HL-60/S4 treated with retinoic acid at 250 ng/mL for 4 days and 3 days (cell line): ENCODE measurements around the gene PAMR1.

Experiments used
- in situ Hi-C: fragments of 300-500 bp; cut with MboI; formaldehyde crosslinking; loops from 2 replicates; pipeline ENCODE4 v1.7.0; 2022; ENCODE audit warnings: low sequenced_read_pairs

The PAMR1 gene

DNA sequence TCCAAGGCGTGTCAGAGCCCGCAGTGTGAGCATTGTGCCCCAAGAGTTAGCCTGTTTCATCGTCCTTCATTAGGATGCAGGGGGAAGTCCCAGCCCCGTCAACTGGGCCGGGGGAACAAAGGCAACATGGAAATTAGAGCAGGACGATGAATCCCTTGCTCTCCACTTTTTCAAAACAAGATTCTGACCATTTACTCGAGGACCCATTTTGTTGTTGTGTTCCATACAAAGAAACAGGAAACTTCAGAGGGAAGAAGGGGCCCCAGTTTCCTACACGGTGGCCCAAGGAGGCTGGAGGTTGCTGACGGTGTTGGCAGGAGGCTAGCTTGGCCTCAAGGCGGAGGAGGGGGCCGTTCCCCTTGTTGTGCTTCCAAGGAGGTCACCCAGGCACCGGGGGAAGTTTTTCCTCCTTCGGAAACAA lies 62.1 kb downstream of the PAMR1 start:
- in situ Hi-C loops = no loop called here

DNA sequence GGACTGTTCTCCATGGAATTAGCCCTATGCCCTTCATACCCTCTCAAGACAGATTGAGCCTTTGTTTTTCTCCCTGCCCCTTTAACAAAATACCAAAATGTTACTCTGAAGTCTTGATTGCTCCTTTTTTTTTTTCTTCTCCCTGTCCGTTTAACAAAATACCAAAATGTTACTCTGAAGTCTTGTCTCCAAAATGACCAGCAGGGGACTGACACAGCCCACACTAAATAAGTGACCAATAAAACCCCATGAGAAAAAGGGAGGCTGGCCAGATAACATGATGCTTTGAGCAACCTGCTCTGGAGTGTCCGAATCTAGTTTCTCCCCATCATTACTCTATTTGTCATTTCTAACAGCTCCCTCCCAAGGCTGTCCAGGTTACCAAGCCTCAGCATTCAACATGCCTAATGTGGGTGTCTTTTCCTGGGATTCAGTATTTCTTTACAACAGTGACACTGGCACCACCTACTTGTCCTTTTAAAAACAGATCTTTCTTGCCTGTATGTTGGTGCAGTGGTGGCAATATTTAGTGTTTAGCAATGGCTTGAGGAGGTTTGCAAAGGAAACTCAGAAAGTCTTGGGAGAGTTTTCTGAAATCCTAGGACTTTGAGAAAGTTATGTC lies 63.4 kb downstream of the PAMR1 start:
- in situ Hi-C loops = no loop called here

DNA sequence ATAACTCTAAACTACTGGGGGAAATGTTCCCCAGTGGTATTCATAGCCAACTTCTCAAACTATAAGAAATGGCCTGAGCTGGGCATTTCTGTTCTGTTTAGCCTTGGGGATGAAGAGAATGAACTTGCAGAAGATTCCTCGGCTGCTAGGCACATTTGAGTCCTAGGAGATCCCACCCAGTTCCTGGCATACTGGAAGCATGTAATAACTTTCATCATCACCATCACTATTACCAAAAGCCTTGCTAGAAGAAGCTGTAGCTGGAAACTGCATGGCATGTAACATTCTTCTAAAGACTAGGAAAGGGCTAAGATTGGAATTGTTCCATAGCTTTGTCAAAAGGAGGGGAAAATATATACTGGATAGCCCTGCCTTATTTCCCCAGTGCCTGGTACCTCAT lies 65.9 kb downstream of the PAMR1 start:
- in situ Hi-C loops = no loop called here

DNA sequence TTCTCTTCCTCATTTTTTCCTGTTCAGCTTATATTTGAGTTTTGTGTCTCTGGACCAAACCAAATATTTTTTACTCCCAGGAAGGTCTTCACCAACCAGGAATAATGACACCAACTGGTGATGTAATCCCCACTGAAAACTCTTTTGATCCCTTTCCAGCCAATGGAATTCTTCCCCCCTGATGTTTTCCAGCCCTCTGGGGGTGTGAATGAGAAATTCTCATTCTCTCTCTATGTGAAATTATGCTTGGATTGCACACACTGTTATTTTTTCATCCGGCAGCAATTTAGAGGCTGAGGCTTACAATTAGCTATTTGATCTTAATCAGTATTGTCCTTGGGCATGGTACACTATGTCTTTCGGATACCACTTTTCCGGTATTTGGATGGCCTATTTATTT lies 66.6 kb downstream of the PAMR1 start:
- in situ Hi-C loops = no loop called here

DNA sequence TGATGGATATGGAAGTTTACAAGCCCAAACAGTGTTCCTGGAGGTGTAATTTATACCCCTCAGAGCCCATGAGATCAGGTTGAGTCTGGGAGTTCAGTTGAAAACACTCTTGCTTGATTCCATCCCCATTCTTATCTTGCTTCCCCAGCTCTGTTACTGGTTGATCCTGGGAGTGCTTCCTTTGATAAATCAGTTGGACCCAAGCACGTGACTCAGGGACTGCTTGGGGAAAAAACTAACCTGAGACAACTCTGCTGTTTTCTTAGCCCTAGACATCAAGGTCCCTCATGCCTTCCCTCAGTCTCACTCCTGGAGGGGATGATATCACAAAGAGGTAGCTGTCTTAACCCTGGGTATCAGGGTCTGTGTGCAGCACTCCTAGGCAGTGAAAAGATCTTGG lies 71.1 kb downstream of the PAMR1 start:
- in situ Hi-C loops = no loop called here

DNA sequence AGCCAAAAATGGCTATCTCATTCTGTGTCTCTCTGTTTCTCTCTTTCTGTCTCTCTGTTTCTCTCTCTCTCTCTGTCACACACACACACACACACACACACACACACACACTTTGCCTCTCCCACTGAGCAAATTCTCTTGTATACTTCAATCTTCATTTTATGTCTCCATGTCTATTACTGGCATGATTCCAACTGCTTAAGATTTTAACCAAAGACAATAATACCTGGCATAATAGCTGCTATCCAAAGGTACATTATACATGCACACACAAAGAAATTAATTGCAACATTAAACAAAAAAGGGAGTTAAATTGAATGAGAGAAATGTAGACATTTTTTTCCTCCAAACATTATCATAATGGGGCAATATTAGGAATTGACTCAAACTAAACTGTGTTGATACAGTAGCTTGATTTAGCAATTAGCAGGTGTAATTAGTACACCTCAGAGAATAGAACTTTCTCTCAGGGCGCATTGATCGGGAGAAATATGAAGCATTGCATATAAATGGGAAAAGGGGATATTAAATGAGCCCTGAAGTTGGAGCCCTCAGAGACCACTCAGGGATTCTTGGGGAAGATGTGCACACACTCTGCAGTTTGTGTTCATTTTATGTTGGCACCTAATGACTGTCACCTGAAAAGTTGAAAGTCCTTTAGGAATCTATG lies 88.7 kb downstream of the PAMR1 start:
- in situ Hi-C loops = no loop called here

DNA sequence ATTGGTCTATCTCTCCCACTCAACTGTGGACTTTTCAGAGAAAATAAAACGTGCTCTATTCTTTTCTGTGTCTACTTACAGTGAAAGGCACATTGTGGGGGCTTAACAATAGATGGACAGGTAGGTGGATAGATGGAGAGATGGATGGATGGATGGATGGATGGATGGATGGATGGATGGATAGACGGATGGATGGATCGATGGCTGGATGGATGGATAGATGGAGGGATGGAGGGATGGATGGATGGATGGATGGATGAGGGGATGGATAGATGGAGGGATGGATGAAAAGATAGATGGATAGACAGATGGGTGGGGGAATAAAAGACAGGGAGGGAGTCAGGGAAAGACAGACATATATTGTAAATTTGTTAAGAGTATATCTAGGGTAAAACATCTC lies 91.8 kb downstream of the PAMR1 start:
- in situ Hi-C loops = no loop called here

DNA sequence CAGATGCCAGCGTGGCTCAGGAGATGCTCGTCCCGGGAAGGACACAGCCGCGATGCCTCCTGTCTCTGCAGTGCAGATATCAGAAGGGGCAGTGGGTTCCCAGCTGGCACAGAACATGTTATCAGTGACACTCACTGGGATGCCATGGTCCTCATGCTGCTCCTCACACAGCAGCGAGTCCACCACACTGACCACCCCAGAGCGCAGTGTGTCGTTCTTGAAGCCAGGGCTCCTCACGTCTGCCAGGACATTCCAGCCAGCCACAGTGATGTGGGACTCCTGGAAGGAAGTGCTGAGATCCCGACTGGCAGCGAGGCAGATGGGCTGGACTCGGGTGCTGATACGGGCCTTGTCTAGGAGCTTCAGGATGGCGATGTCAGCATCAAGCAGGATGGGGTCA lies 93.0 kb downstream of the PAMR1 start:
- in situ Hi-C loops = no loop called here

DNA sequence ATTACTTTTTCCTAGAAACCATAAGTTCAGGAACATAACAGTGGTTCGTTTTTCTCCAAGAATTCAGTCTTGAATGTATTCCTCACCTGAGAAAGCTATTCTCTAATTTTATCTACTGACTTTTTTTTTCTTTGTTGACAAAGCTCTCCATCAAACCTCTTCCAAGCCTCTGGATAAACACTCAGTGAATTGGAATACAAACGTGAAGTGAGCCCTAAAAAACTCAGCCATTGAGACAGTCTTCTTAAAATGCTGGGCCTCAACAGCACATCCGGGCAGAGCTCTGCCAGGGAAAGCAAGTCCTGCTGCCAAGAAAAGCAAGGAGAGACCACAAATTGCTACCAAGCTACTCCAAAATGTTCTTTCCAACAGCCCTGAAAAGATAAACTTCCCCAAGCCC lies 98.3 kb downstream of the PAMR1 start:
- in situ Hi-C loops = no loop called here

DNA sequence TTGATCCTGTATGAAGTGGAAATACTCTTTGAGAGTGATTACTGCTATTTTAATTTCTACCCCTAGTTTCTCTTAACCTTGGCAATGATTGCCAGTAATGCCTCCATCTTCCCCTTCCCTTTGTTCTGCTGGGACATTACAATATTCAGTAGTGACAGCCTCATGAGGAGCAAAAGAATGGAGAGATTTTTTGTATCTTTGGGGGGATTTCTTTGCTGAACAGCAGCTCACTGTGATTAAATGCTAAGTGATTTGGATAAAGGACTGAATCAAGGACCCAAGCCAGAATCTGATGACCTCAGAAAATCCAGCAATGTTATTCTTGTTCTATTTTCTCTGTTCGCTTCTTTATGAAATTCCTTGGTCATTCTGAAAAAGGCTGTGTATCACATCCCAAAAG lies 99.1 kb downstream of the PAMR1 start:
- in situ Hi-C loops = no loop called here

DNA sequence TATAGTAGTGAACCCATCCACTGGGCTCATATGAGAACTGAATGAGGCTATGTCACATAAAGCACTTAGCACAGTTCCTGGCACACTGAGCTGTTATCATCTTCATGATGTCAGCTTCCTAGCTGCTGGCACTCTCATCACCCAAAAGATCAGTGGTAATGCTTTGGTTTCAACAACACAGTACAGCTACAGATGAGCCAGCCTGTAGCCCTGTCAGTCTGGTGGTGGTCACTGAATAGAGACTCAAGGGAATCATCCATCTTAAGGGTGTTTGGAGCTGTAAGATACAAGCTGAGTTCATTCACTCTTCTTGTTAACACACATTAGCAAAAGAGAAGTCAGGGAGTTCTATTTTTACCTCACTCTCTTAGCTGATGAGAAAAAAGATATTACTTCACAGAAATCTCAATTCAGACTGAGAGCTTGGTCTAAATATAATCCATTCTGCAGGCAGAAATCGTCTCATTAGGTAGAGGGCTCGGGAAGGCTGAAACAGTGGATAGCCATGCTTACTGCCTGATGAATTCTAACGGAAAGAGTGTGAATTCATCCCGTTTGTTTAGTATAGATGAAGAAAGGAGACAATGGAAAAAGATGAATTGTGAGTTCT lies 99.7 kb downstream of the PAMR1 start:
- in situ Hi-C loops = no loop called here

DNA sequence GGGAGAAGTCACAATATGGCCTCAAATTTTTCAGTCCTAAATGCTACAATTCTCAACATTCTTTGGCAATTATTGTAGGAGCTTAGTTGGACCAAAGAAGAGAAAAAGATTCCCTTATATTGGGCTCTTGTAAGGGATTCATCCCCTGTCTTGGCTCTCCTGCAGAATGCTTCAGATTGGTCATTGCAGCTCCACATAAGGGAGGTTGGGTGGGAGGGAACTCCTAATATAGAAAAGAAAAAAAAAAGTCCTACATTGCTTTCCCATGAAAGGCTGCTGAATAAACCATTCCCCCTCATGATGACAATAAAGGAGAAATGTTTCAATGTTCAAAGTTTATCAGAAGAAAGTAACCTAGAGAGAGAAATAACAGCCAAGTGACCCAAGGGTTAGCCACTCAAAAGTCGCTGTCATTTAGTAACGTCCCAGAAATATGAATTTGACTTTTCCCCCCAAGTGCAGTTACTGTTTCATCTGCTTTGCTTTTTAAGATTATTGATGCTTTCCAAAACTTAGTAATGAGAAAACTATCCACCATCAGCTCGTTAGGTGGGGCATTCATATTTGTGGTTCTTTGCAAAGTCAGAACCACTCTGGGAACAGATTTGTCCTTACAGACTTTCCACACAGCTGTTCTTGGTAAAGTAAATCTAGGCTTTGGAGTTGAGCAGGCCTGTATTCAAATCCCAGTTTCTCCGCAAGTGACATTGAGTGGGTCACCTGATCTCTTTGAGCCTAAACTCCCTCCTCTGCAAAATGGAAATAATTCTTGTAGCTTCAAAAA lies 101.1 kb downstream of the PAMR1 start:
- in situ Hi-C loops = loop anchor here (25.0 kb wide), 1 partner anchor 837 kb away; no protein-coding TSS in a partner anchor

DNA sequence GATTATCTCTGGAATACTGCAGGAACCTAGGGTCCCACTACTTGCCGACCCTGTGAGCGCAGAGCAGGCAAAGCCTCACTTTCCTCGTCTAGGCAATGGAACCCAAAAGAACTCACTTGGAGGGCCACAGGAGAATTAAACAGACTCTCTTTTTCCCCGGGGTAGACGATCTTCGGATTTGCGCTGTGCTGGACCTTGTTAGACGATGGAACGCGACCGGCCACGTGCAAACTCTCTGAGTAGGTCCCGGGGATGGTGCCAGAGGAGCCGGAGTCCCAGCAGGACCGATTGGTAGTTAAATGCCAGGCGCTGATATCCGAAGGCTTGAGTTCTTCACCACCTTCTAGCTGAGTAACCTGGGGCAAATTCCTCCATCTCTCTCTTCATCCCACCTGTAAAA lies 105.0 kb downstream of the PAMR1 start:
- in situ Hi-C loops = loop anchor here (25.0 kb wide), 1 partner anchor 833 kb away; no protein-coding TSS in a partner anchor

DNA sequence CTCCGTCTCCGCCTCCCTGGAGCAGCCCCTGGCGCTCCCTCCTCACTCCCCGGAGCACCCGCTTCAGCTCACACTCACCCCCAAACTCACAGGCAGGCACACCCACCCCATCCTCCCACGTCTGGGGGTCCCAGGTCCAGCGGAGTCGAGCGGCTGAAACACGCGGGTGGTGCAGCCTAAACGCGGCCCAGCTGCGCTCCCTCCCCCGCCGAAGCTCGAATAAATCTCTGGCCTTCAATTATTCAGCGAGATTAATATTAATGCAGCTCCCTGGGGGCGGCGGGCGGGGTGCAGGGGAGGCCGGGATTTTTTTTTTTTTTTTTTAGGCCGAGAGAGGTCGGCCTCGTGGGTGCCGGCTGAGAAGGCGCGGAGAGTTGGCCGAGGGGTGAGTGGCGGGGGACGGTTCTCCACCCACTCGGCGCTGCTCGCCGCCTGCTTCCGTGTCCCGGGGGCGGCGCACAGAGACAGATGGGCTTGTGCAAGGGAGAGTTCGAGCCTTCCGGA lies 105.5 kb downstream of the PAMR1 start:
- in situ Hi-C loops = loop anchor here (25.0 kb wide), 1 partner anchor 833 kb away; no protein-coding TSS in a partner anchor

DNA sequence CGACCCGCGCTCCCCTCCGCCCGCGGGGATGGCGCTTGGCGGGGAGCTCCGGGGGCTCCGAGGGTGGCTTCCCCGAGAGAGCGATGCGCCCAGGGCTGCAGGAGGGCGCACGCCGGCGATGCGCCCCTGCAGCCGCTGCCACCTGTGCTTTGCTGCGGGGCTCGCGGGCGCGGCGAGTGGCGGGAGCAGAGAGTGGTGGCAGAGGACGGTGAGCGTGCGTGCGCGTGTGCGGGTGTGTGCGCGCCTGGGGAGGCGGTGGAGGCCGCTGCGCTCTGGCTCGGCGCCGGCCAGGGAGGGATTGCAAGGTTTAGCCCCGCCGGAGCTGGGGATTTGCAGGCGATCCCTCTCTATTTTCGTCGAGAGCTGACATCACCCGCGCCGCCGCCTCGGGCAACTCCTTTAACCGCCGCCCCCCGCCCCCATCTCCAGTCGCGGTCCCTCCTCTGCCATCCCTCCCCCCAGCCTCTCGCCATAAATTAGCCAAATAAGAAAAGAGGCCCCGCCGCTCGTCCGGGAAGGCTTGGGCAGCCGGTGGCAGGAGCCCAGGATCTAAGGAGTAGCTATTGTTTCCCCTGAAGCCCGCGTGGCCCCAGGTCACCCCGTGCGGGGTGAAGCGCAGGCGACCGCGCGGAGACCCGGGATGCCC lies 106.1 kb downstream of the PAMR1 start, which contains the start of gene SLC1A2:
TSS of gene SLC1A2 (minus strand) at position 375 of the 646 bp plus-strand sequence. CDS start 592 bp downstream, outside the sequence.
- in situ Hi-C loops = loop anchor here (25.0 kb wide), 1 partner anchor 832 kb away; no protein-coding TSS in a partner anchor

DNA sequence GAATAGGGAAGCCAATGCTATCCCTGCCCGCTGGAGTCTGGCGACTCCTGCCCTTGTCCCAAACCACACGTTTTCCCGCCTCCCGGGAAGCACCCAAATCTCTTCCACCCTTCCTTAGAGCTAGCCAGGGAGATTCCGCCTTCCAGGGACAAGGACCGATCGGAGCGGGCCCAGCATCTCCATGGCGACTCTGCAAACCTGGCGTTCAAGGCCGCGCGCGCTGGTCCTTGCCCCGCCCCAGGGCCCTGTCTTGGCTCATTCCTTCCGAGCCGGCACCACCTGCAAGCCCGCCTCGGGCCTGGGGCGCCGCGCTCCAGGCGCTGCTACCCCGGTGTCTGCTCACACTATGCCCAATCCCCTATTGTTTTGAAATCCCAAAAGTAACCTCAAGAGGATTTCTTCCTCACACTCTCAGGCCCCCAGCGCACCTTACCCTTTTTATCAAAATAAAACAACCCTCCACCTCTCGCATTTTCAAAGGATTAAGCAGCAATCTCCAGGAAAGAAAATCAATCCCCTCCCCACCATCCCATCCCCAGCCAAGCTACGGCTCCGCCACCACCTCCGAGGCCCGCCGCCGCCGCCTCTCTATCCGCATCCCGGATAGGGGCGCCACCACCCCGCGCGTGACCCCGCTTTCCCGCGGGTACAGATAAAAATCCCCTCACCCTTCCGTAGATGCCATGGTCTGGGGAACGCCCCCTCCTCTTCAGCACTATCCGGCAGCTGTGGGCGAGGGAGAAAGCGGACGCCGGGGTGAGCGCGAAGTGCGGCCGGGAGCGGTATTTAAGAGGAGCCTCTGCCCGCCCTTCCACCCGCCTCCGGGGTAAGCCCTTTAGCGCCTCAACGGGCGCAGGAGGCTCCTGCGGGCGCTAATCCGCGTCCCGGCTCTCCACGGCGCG lies 106.9 kb downstream of the PAMR1 start:
- in situ Hi-C loops = loop anchor here (25.0 kb wide), 1 partner anchor 831 kb away; no protein-coding TSS in a partner anchor

DNA sequence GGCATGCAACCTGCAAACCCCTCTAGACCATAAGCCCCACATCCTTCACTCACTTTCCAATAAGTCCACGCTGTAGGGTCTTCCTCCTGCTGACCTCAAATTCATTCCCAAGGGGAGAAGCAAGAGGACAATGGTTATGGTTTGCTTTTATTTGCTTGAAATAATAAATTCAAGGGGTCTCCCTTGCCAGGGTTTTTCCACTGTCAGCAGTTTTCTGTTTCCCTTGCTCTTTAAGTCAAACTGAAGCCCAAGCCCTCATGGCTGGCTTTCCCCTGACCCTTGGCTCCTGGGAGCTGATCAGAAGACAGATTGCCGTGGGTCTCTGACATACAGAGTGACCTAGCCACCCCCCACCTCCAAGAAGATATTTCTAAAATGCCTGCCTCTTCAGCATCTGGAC lies 109.9 kb downstream of the PAMR1 start:
- in situ Hi-C loops = loop anchor here (25.0 kb wide), 1 partner anchor 828 kb away; no protein-coding TSS in a partner anchor

DNA sequence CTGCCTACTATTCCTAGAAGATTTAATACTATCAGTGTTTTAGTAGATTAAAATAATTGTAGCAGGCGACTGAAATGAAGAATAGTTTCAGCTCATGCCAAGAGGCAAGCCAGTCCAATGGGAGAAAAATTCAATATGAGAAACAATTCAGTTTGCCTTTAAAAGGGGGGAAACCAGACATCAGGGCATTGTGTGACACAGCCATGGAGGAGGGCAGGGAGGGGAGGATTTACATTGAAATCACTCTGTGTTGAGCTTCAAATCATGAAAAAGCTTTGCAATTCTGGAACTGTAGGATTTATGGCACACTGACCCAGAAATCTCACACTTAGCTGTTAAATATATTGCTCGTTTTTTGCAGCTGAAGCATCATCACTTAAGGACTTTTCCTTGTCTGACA lies 110.6 kb downstream of the PAMR1 start:
- in situ Hi-C loops = loop anchor here (25.0 kb wide), 1 partner anchor 827 kb away; no protein-coding TSS in a partner anchor

DNA sequence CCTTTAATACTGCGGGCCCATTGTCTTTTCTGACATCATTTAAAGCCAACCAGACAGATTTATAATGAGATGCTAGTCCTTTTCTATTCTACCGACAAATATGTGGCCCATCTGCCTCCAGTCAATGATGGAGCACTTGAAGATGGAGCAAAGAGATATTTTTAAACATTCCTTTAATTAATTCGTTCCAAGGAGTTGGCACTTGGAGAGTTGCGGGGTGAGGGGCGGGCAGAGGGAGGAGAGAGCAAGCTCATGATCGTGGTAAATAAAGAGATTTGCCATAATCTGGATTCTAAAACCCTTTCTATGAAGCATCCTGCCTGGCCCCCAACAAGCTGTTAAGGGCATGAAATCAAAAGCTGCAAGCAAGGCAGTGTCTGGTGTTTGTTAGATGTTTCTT lies 111.1 kb downstream of the PAMR1 start:
- in situ Hi-C loops = loop anchor here (25.0 kb wide), 1 partner anchor 827 kb away; no protein-coding TSS in a partner anchor
